Endothelial cell of umbilical vein (primary cell): ENCODE results near the gene AASDH. TPM values are rescaled to one million over a fixed set of nuclear protein-coding genes. Genes with fewer than 3 reads are reported as not detected.

ENCODE experiments used
- BruUV-seq: library from RNA; stranded (reverse); fragments of 400-500 nt; replicated peaks from 2 replicates; lab custom pipeline; 2021; lab: Mats Ljungman, UMichigan
- CTCF ChIA-PET: fragments of 300-600, 350-600 bp; sonication (Branson Sonifier 250); formaldehyde crosslinking; loops from one replicate; lab custom pipeline; 2021; ENCODE audit warnings: antibody characterized with exemption, inconsistent platforms; lab: Charles Lee
- POLR2A ChIA-PET: fragments of 300-600, 350-600 bp; sonication (Branson Sonifier 250); formaldehyde crosslinking; loops from one replicate; lab custom pipeline; 2021; ENCODE audit warnings: antibody characterized with exemption, inconsistent platforms; lab: Charles Lee
- DNase-seq: peaks from one replicate; pipeline ENCODE4 v3.0.0-alpha.2; 2011; ENCODE audit warnings: low read depth, low spot score
- FAIRE-seq: peaks from 2 replicates; lab custom pipeline; 2011; peaks lifted over from hg19 to GRCh38; lab: Jason Lieb, UNC
- H2AFZ ChIP-seq: 2 replicates; pipeline ENCODE4 v1.6.0; 2012; ENCODE audit warnings: low read depth, low read length, control low read depth, inconsistent platforms
- H3K27ac ChIP-seq: 2 replicates; pipeline ENCODE4 v1.5.1; 2011; ENCODE audit warnings: low read depth, mild to moderate bottlenecking, control low read depth, low read length, moderate library complexity; ENCODE audit not compliant: insufficient read depth
- H3K27me3 ChIP-seq, 2 experiments: 2 replicates each; pipeline versions ENCODE4 v1.6.0 to v1.6.1; 2011; ENCODE audit warnings: low read length in 2 of 2, mixed read lengths in 1 of 2; ENCODE audit not compliant: control insufficient read depth in 2 of 2, insufficient read depth in 2 of 2
- H3K36me3 ChIP-seq, 2 experiments: 2 replicates in 1 of 2; 3 replicates in 1 of 2; pipeline ENCODE4 v1.5.1; 2011; ENCODE audit warnings: low read length in 2 of 2, mild to moderate bottlenecking in 1 of 2, moderate library complexity in 1 of 2; ENCODE audit not compliant: control insufficient read depth in 2 of 2, insufficient read depth in 2 of 2; ENCODE audit errors: extremely low read depth in 1 of 2
- H3K4me1 ChIP-seq: 3 replicates; pipeline ENCODE4 v1.5.1; 2011; ENCODE audit warnings: mild to moderate bottlenecking, low read length; ENCODE audit not compliant: control insufficient read depth, insufficient read depth; ENCODE audit errors: extremely low read depth
- H3K4me2 ChIP-seq: 2 replicates; pipeline ENCODE4 v1.6.1; 2011; ENCODE audit warnings: low read length, control low read depth, mixed read lengths; ENCODE audit not compliant: insufficient read depth
- H3K4me3 ChIP-seq, 3 experiments: fragments of 200-600 bp in 1 of 3; sonication (generic), shearing (Covaris generic) in 1 of 3; replicated peaks in 1 of 3; 2 replicates each; pipeline ENCODE4 v1.5.1; 2011 to 2016; ENCODE audit warnings: control low read depth in 3 of 3, low read length in 3 of 3, mild to moderate bottlenecking in 2 of 3, inconsistent platforms in 1 of 3, low read depth in 1 of 3, moderate library complexity in 1 of 3; ENCODE audit not compliant: insufficient read depth in 1 of 3
- H3K79me2 ChIP-seq: 2 replicates; pipeline ENCODE4 v1.6.0; 2012; ENCODE audit warnings: low read length, inconsistent platforms; ENCODE audit not compliant: control insufficient read depth, insufficient read depth
- H3K9ac ChIP-seq: replicated peaks from 2 replicates; pipeline ENCODE3; 2011; ENCODE audit warnings: low read length, control low read depth; ENCODE audit not compliant: insufficient read depth; ENCODE audit errors: extremely low read depth
- H3K9me1 ChIP-seq: replicated peaks from 3 replicates; pipeline ENCODE4 v1.6.0; 2011; ENCODE audit warnings: mild to moderate bottlenecking, low read length; ENCODE audit not compliant: control insufficient read depth, insufficient read depth; ENCODE audit errors: extremely low read depth
- H3K9me3 ChIP-seq: replicated peaks from 2 replicates; pipeline ENCODE4 v1.5.1; 2012; ENCODE audit warnings: low read length, inconsistent platforms; ENCODE audit not compliant: control insufficient read depth, insufficient read depth
- H4K20me1 ChIP-seq: replicated peaks from 2 replicates; pipeline ENCODE3; 2011; ENCODE audit warnings: mild to moderate bottlenecking, low read length; ENCODE audit not compliant: control insufficient read depth, insufficient read depth; ENCODE audit errors: extremely low read depth
- EZH2 ChIP-seq: IDR thresholded peaks from 2 replicates; pipeline ENCODE4 v1.6.1; 2012; ENCODE audit warnings: borderline replicate concordance, low read depth, mild to moderate bottlenecking, moderate library complexity, low read length, inconsistent platforms; ENCODE audit not compliant: severe bottlenecking
- FOS ChIP-seq: IDR thresholded peaks from 2 replicates; pipeline ENCODE4 v1.6.1; 2011; ENCODE audit warnings: mild to moderate bottlenecking, low read length, moderate library complexity, borderline replicate concordance; ENCODE audit not compliant: insufficient read depth
- GATA2 ChIP-seq: IDR thresholded peaks from 2 replicates; pipeline ENCODE4 v1.7.0; 2011; ENCODE audit warnings: low read depth, mild to moderate bottlenecking, moderate library complexity, mixed read lengths, low read length; ENCODE audit not compliant: insufficient read length, insufficient read depth
- JUN ChIP-seq: IDR thresholded peaks from 2 replicates; pipeline ENCODE4 v1.6.1; 2011; ENCODE audit warnings: borderline replicate concordance, low read depth; ENCODE audit not compliant: insufficient read length, insufficient read depth
- MYC ChIP-seq: IDR thresholded peaks from one replicate; pipeline ENCODE4 v1.6.1; 2011; ENCODE audit warnings: mild to moderate bottlenecking, low read depth, low read length
- POLR2A ChIP-seq: IDR thresholded peaks from 2 replicates; pipeline ENCODE4 v1.6.1; 2012; ENCODE audit warnings: low read depth, mild to moderate bottlenecking, control low read depth, low read length
- POLR2AphosphoS5 ChIP-seq: IDR thresholded peaks from 2 replicates; pipeline ENCODE4 v1.6.1; 2012; ENCODE audit warnings: low read depth, mild to moderate bottlenecking, control low read depth, low read length, moderate library complexity; ENCODE audit not compliant: insufficient read depth
- dilution Hi-C: fragments of 300-500 bp; cut with MboI; formaldehyde crosslinking; loops from one replicate; pipeline ENCODE4 v1.15.0; 2019; ENCODE audit warnings: low sequenced_read_pairs; ENCODE audit not compliant: extremely low pct_ligation_motif_present
- intact Hi-C: fragments of 100-400 bp; cut with micrococcal nuclease; formaldehyde crosslinking; loops from one replicate; pipeline ENCODE4 v1.10.0; 2022
- polyA plus RNA-seq, 4 experiments: library from polyadenylated mRNA; depleted of rRNA in 3 of 4; stranded (reverse) in 3 of 4; unstranded in 1 of 4; fragments of >200 nt; gene quantifications; 2 replicates each; pipeline versions ENCODE4 v1.2.1 to v1.2.3, GENCODE V29; 2011 to 2012; ENCODE audit warnings: missing spikeins in 1 of 4
- total RNA-seq: library from RNA; stranded (reverse); gene quantifications from 2 replicates; pipeline ENCODE4 v1.2.3, GENCODE V29; 2021
- TF ChIP-seq, protein P1 (sequence below), 2 donors: IDR thresholded peaks; 1 replicate in 1 of 2; 2 replicates in 1 of 2; pipeline ENCODE4 v1.5.1; 2011; ENCODE audit warnings: low read length in 2 of 2, mild to moderate bottlenecking in 2 of 2, moderate library complexity in 2 of 2, control low read depth in 1 of 2, inconsistent platforms in 1 of 2, low read depth in 1 of 2; ENCODE audit not compliant: insufficient read depth in 1 of 2; ENCODE audit errors: extremely low read depth in 1 of 2
- TF ChIP-seq, protein P2 (sequence below): IDR thresholded peaks from 2 replicates; pipeline ENCODE4 v1.6.1; 2011; ENCODE audit not compliant: insufficient read depth, insufficient read length

Gene AASDH
- total and polyA plus RNA-seq, 2 donors (not counting 3 experiments of a cell fraction or from before 2014, with no cell fraction given): 4.2 to 9.5 TPM

DNA sequence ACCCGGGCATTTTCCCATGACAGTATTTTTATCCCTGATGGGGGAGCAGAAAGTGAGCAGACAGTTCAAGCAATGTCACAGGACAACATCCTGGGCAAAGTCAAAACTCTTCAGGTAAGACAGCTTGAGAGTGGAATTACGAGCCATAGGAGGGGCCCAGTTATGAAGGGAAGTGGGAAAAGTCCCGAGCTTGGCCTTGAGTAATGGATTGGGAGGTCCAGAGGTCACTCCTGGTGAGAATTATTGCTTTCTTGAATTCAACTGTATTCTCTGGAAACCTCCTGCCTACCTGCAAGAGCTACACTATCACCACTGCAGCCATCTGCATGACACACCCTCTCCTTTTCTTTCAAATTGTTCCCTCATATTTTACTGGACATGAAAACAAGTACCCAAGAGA lies 89.1 kb downstream of the AASDH start:
- H3K9ac ChIP-seq: no peak overlapping the region
- FAIRE-seq (no peak), DNase-seq (no peak)
- ChIA-PET CTCF (no interaction called here), POLR2A (no interaction called here)
- H4K20me1 ChIP-seq: no peaks in the 10 kb centered on the region
- TF ChIP-seq POLR2AphosphoS5 (no peak), GATA2 (no peak), POLR2A (no peak), JUN (no peak), MYC (no peak), FOS (no peak), EZH2 (no peak)
- TF ChIP-seq, protein P1, sequence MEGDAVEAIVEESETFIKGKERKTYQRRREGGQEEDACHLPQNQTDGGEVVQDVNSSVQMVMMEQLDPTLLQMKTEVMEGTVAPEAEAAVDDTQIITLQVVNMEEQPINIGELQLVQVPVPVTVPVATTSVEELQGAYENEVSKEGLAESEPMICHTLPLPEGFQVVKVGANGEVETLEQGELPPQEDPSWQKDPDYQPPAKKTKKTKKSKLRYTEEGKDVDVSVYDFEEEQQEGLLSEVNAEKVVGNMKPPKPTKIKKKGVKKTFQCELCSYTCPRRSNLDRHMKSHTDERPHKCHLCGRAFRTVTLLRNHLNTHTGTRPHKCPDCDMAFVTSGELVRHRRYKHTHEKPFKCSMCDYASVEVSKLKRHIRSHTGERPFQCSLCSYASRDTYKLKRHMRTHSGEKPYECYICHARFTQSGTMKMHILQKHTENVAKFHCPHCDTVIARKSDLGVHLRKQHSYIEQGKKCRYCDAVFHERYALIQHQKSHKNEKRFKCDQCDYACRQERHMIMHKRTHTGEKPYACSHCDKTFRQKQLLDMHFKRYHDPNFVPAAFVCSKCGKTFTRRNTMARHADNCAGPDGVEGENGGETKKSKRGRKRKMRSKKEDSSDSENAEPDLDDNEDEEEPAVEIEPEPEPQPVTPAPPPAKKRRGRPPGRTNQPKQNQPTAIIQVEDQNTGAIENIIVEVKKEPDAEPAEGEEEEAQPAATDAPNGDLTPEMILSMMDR (IDR thresholded peaks at IDR 0.05; ENCODE audit: extremely low read depth in 1 of 2, insufficient read depth in 1 of 2, low read depth in 1 of 2, low read length in 2 of 2): no peak
- TF ChIP-seq, protein P2, sequence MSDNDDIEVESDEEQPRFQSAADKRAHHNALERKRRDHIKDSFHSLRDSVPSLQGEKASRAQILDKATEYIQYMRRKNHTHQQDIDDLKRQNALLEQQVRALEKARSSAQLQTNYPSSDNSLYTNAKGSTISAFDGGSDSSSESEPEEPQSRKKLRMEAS: no peak
- no peaks in the 10 kb centered on the region for H3K9me3 ChIP-seq
- no peaks in the 10 kb centered on the region for H3K4me1 ChIP-seq
- no peak overlapping the region for H2AFZ ChIP-seq
- H3K9me1 ChIP-seq: no peaks in the 10 kb centered on the region
- H3K4me2 ChIP-seq: no peak overlapping the region
- no peak overlapping the region for H3K27ac ChIP-seq
- H3K36me3 ChIP-seq: no peaks in the 10 kb centered on the region
- dilution Hi-C loops (no loop called here), intact Hi-C loops (no loop called here)
- H3K4me3 ChIP-seq: no peak overlapping the region
- no peaks in the 10 kb centered on the region for H3K27me3 ChIP-seq
- no peaks in the 10 kb centered on the region for H3K79me2 ChIP-seq
- BruUV-seq: no TSS peak
